ENCODE measurements around the gene ZNF674.
A peak's percentile ranks its signal among the peaks of the same experiment; 100 is the strongest.
"Not testable (repeated sequence)": the region's sequence is repeated elsewhere in the genome, so short reads cannot be mapped to it uniquely, and the experiment has no call there.

The ZNF674 gene

GRCh38 chrX:46567388-46567787, 22.2 kb upstream of the ZNF674 start:
- DNase-seq = no peak

- DNase-seq = no peak
These were observed 16.8 kb upstream of the ZNF674 start for GRCh38 chrX:46561824-46562657.

DNA sequence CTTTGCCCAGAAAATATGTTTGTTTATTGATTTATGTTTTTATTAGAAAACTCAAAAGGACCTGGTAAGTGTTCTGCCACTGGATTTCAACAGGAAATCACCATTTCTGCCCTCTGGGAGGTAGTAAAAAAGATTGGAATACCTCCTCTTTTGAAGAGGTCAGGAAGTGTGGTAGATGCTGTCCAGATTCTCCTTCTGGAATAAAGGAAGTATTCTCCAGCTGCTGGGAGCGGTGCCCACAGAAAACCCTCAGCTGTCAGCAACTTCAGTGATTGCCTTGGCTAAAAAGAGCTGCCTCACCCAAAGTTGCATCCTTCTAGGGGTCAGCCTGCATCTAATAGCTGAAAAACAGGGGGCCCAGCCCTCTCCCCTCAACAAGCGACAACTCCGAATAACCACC, 13.8 kb upstream of the ZNF674 start:
- DNase-seq = no peak

DNA sequence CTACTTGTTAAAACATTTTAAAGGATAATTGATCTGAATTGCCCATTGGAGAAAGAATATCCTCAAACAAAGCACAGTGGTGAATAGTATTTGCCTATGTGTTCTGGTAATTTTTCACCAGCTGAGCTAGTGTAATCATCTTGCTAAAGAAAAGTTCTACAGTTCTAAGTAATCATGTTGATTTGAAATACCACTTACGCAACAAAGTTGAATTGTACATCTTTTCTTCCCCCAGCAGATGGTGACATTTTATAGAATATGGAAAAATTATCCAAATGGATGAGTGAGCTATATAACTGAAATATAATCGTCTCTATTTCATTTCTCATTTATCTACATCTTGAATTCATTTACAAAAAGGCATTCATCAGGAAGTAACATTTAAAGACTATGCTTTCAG, 9.7 kb upstream of the ZNF674 start:
- peak; percentile 18 for DNase-seq

GRCh38 chrX:46553935-46554334, 8.7 kb upstream of the ZNF674 start:
- DNase-seq = no peak

- DNase-seq = no peak
These were observed 6.4 kb upstream of the ZNF674 start for GRCh38 chrX:46551494-46552128.

DNA sequence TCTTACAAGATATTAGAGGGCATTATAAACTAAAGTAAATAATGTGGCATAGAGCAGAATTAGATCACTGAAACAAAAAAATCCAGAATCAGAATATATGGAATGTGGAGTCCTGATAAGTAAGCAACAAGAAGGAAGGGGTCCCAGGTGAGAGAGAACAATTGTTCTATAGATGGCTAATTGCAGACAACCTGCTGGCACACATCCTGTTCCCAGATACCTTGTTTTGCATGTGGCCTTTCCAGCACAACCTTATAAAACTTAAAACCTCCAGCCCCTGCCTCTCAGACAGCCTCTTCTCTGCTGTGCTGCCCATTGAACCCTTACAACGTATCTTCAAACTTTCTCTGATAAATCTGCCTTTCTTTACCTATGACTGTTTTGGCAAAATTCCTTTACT, 4.7 kb upstream of the ZNF674 start:
- DNase-seq = no peak

DNA sequence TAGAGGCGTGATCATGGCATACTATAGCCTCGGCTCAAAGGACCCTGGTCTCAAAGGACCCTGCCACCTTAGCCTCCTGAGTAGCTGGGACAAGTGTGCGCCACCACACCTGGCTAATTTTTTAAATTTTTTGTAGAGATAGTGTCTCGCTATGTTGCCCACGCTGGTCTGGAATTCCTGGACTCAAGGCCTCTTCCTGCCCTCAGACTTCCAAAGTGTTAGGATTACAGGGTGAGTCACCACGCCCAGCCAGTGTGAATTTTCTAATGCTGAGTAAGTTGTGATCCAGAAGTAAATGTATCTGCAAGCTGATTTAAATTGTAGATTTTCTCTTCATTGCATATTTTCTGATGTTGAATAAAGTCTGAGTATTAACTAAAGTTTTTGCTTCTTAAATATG, 2.6 kb upstream of the ZNF674 start:
- no peak for DNase-seq

DNA sequence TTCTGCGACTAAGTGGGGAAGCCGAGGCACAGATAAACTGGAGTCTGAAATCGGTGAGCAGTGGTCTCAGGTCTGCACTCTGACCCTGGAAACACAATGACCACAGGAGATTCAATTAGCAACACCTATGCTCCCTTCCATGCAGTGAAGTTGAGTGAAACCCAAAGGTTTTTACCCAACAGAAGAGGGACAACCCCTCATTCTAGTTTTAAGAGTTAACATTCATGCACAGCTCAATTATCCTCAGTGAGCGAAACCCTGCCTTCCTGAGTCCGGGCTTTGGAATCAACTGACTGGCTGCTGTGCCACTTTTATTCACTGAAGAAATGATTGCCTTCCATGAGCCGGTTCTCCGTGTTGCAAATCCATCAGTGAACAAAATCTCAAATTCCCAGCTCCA, 694 bp downstream of the ZNF674 start:
- not testable (repeated sequence) for DNase-seq

GRCh38 chrX:46543441-46543840, 1.8 kb downstream of the ZNF674 start:
- no peak for DNase-seq

DNA sequence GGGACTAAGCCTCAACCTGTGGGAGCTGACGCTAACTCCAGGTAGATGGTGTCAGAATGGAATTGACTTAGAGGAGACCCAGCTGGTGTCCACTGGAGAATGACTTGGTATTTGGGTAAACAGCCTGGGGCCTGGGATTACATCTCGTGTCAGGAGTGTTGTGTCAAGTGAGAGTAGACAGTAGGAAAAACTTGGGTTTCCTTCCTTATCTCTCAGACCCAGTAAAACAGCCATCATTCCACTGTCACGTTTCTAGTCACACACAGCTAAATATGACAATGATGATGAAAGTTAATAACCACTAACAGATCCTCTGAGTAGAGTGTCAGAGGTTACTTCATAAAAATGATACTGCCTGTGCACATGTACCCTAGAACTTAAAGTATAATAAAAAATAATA, 13.8 kb downstream of the ZNF674 start:
- DNase-seq = no peak

- DNase-seq = not testable (repeated sequence)
These were observed 14.8 kb downstream of the ZNF674 start for GRCh38 chrX:46530404-46530908.

DNA sequence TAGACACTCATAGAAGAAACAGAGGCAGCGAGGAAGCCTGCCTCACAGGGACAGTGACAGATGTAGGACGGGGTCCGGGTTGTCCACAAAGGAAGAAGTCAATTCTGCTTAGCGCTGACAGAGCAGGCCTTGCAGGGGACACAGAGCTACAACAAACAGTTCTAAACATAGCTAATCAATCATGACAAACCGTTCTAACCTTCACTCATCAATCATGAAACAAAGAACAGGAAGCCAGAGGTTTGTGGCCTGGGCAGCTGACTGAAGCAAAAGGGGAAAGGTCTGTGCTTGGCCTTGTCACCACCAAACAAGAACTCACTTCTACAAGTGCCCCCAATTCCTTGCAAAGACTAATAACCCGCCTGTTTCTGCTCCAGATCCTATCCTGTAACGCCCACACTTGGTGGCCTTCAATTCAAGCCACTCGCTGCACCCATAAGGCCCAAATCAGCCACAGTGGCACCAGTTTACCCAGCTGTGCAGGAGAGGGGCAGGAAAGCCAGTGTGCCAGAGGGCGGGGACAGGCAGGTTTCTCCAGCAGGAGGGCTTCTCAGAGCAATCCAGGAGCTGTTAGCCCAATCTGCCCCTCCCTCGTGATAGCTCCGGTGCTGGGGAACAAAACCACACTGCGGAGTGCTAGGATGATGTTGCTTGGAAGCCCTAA, 15.3 kb downstream of the ZNF674 start:
- not testable (repeated sequence) for DNase-seq

DNA sequence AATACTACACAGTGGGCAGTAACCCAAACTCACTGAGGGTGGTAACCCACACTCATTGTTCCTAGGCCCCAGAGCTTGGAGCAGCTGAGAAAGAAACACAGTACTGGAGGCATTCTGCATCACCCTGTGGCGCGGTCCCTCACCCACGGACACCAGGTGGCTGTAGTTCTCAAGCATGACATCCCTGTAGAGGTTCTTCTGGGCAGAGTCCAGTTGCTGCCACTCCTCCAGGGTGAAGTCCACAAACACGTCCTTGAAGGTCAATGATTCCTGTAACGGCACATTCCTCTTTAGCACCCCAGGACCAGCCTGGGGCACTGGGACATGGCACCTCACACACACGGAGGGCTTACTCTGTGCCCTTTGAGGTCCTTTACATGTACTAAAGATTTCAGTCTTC, 16.6 kb downstream of the ZNF674 start:
- not testable (repeated sequence) for DNase-seq

DNA sequence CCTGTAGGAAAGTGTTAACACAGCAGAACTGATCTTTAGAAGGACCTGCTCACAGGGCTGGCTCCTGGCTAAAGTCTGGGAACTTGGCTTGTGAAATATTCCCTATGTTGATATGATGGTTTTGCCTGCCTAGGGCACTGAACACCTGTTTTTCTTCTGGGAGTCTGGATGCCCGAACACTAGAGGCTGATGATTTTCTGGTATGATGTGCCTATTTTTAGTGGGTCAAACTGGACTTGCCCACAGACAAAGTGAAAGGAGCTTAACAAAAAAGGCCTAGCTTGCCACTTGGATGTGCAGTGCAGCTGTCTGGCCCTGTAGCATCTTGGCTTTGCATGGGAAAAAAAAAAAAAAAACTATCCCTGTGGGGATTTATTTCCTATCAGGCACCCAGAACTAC, 39.1 kb downstream of the ZNF674 start:
- DNase-seq = no peak

DNA sequence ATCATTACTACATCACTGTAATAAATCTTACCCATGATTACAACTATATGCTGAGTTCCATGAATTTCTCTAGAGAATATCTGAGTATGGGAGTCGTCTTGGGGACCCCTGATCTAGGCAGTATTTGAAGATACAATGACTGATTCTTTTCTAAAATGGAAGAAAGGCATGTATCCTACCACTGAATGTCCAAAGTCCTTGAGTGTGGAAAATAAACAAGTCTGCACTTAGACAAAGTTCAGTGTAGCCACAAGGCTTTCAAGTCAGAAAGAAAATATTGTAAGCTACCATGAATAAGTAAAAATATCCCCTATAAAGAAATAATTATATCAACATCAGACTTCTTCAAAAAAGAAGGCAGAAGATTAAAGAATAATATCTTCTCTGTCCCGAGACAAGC, 42.4 kb downstream of the ZNF674 start:
- no peak for DNase-seq

- DNase-seq = no peak
These were observed 45.2 kb downstream of the ZNF674 start for GRCh38 chrX:46500054-46500453.

DNA sequence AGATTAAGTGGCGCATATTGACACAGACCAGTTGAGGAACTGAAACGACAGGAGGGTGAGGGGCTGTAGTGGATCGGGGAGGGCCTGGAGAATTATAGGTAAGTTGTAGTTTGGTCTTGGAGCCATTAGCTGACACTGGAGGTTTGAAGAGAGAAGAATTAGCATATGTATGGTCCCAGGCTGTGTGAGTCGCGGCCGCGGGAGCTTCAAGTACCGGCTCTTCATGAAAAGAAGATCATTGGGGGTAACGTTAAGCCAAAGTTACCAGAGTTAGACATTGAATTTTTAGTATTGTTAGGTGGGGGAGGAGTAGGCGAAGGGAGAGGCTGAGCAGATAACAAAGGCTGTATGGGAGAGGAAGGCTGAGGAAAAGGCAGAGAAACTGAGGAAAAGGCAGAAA, 56.5 kb downstream of the ZNF674 start:
- DNase-seq = no peak

DNA sequence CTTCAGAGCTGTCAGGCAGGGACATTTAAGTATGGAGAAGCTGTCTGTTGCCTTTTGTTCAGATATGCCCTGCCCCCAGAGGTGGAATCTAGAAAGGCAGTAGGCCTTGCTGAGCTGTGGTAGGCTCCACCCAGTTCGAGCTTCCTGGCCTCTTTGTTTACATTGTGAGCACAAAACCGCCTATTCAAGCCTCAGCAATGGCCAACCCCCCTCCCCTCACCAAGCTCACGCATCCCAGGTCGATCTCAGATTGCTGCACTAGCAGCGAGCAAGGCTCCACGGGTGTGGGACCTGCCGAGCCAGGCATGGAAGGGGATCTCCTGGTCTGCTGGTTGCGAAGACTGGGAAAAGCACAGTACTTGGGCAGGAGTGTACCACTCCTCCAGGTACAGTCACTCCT, 59.3 kb downstream of the ZNF674 start:
- no peak for DNase-seq

GRCh38 chrX:46478634-46479033, 66.6 kb downstream of the ZNF674 start:
- DNase-seq = not testable (repeated sequence)

GRCh38 chrX:46477435-46477834, 67.8 kb downstream of the ZNF674 start:
- no peak for DNase-seq

- no peak for DNase-seq
These were observed 80.0 kb downstream of the ZNF674 start for GRCh38 chrX:46465203-46465602.

- DNase-seq = no peak
These were observed 81.5 kb downstream of the ZNF674 start for GRCh38 chrX:46463682-46464081.

- DNase-seq = no peak
These were observed 83.5 kb downstream of the ZNF674 start for GRCh38 chrX:46461660-46462191.

All from NCI-H1436 (cell line).